Inflammatory macrophage (primary cell): Measurements from ENCODE around the gene INTS7.
A peak's percentile ranks its signal among the peaks of the same experiment; 100 is the strongest.

Experiments
- DNase-seq, 2 donors: peaks; one replicate each; pipeline ENCODE4 v3.0.0-alpha.2; 2020 to 2022

Gene INTS7

DNA sequence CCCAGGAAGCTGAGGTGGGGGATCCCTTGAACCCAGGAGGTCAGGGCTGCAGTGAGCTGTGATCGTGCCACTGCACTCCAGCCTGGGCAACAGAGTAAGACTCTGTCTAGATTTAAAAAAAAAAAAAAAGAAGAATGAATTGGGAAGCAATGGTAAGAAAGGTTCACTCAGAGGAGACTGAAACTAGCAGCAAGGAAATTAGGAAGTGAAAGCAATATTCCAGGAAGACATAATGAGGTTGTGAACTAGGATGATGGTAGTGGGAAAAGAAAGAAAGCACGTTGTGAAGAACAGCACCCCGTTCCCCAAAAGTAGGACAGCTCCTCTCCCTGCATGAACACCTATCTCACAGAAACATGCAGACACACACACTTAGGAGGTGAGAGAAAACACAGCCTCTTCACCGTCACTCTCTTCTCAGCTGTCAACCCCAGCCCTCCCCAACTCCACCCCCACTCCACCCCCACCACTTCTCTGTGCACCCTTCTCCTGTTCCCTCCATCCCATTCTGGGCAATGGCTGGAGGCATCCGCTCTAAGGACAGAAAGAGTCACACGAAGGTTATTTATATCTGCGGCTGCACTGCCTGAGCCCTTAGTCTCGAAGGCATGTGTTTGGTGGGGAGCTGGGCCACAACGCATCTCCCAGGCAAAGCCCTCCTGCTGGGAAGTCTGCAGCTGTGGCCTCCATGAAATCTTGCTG lies 103.0 kb downstream of the INTS7 start:
- DNase-seq: peak in 1 of 2 donors; percentile 29

DNA sequence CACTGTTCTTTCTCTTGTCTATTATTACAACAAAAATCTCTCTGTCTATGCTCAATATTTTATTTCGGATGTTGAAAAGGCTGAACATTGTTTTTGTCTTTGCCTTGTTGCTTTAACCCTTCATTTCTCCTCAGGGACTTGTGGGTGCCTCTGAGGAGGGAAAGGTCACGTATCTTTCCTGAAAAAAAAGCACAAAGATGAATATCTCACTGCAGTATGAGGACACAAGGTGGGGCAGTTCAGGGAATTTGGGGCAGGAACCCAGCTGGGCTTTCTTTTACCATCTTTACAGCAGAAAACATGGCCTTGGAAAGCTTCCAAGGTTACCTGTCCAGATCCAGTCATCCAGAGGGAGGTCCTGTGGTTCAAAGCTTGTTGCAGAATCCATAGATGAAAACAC lies 105.7 kb downstream of the INTS7 start:
- no peak for DNase-seq

DNA sequence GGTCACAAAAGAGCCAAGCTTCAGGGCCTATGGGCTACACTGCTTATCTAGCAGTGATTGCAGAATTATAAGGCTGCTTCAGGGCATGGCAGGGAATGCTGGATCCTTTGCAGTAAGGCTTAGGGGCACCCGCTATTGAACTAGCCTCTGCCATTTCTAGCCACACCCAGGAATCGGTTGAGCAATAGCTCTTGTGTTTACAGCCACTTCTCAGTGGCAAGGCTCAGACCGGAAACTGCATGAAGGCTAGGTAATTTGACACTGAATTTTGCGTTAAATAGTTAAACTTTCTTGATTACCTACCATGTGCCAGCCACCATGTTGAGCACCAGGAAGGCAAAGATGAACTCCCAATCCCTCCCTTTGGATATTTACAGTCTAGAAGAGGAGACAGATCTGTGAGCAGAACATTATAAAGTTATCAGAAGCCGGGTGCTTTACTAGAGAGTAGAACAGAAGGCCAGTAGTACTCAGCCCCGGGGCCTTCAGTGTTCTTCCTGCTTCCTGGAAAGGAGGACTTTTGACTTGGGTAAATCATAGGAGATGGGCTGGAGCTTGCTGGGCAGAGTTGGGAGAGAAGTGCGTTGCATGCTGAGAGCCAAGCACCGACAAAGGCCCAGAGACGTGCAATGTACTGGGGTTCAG lies 106.2 kb downstream of the INTS7 start:
- peak; percentile 56 to 72 for DNase-seq

GRCh38 chr1:211928290-211928801 lies 107.0 kb downstream of the INTS7 start:
- DNase-seq: peak; percentile 49 to 63

DNA sequence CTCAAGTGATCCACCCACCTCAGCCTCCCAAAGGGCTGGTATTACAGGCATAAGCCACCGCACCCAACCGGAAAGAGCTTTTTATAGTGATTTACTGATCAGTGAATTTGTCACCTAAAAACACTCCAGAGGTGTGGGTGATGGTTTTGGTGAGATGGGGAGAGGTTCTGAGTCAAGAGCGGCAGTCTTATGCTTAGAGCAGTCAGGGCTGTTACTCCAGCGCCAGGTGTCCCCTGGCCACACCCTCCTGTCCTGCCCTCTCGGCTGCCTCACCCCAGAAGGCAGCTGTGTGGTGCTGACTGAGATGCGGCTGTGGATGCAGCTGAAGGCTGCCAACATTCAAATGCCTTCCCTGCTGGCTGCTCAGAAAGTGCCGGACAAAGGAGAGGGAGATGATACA lies 110.3 kb downstream of the INTS7 start:
- DNase-seq: no peak

DNA sequence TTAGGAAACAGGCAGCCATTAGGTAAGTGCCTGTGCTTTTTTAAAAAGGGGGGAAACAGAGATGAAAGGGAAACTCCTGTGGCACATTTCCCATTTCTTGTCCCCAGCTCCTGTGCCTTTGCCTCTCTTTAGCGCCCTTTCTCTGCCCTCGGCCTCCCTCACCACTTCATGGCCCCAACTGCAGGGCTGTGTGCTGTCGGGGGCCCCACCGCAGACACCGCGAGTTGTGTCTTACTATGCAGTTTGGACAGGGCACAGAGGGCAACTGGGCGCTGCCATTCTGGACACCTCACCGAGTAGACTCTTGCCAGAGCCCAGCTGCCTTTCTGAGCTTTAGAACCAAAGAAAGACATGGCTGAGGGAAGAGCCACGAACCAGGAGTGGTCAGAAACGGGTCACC lies 111.1 kb downstream of the INTS7 start:
- no peak for DNase-seq

DNA sequence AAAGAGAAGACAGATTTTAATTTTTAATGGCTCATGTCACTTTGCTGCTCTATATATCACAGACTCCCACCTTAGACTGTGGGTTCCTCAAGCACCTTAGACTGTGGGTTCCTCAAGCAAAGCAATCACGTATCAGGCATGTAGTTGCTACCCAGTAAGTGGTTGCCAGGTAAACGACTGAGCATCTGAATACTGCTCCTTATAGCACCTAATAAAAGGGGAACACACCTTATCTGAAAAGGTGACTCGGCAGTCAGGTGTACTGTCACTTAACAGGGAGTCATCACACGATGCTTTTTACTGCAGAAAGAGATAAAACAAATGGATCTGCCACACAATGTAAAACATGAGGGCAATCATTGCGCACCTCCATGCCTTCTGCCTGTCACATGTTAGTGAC lies 112.3 kb downstream of the INTS7 start:
- no peak for DNase-seq

GRCh38 chr1:211921579-211922095 lies 113.7 kb downstream of the INTS7 start:
- no peak for DNase-seq

GRCh38 chr1:211920602-211921226 lies 114.6 kb downstream of the INTS7 start:
- no peak for DNase-seq

DNA sequence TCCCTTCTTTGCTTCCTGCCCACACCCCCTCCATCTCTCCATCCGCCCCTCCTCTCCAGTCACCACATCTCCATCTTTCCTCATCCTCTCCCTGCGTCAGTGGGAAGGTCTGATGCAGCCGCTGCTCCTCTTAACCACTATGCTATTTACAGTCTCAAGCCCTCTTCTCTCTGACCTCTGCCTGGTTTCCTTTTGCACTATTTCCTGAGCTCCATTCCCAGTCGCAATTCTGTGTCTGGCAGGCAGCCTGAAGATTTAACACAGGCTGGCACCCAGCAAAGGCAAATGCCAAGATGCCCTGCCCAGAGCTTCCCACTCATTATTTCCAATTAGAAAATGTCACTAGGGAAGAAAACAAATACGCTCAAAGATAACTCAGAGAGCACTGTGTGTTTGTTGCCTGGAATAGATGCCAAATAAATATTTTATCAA lies 115.2 kb downstream of the INTS7 start:
- no peak for DNase-seq

GRCh38 chr1:211918843-211919414 lies 116.4 kb downstream of the INTS7 start:
- no peak for DNase-seq

DNA sequence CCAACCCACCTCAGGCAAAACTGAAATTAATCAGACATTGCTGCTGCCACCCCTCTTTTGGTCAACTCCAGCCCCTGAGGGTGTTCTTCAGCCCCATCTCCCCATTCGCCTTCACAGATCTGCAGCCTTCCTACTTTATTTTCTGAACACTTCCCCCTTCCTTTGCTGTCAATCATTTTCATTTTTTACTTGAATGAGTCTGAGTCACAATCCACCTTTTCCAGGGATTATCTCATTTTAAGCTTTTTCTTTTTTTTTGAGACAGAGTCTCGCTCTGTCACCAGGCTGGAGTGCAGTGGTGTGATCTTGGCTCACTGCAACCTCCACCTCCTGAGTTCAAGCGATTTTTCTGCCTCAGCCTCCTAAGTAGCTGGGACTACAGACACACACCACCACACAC lies 118.9 kb downstream of the INTS7 start:
- peak in 1 of 2 donors; percentile 36 for DNase-seq

- DNase-seq: no peak
Observed at GRCh38 chr1:211915924-211916323, 119.4 kb downstream of the INTS7 start.

DNA sequence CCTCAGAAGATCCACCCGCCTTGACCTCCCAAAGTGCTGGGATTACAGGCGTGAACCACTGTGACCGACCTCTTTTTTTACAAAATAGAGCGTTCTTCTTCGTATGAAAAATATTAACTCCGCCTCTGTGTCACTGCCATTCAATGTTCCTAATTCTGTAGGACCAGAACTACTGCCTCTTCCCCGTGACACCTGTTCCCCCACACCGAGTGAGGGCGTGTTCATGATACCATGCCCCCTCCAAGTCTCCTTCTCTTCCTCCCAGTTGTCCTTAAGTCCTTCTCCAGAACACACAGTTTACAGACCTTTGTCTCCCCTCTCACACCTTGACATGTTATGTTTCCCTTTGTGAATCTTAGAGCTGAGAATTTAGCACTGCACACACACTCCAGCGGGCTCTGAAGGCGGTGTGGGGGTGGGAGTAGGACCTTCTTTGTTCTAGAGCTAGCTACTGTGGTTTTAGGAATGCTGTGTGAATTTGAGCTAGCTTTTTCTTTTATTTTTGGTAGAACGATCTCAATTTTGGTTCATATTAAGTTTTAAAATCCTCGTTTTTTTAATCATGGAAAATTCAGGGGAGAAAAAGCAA lies 122.4 kb downstream of the INTS7 start:
- DNase-seq: no peak

- DNase-seq: no peak
Observed at GRCh38 chr1:211912038-211912437, 123.3 kb downstream of the INTS7 start.

DNA sequence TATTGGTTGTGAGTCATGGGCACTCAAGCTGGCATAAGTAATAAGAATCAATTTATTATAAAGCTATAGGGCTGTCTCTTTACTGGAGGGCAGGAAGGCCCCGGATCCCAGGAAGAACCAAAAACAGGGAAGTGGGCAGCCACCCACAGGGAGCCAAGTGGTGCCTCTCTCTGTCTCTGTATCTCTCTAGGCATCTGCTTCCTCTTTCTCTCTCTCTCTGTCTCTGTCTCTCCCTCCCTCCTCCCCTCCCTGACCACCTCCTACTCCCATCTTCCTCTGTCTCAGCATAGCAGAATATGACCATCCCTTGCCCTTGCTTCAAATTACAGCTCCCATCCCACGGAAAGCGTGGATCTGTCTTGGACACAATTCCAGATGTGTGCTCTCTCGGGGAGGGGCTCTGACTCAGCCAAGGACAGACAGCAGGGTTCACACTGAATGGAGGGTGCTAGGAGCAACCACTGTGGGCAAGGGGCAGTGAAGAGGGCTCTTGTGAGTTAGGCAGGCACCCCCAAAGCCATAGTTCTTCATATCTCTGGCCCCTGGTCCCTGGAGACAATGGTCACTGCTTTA lies 124.4 kb downstream of the INTS7 start:
- peak; percentile 58 to 63 for DNase-seq

DNA sequence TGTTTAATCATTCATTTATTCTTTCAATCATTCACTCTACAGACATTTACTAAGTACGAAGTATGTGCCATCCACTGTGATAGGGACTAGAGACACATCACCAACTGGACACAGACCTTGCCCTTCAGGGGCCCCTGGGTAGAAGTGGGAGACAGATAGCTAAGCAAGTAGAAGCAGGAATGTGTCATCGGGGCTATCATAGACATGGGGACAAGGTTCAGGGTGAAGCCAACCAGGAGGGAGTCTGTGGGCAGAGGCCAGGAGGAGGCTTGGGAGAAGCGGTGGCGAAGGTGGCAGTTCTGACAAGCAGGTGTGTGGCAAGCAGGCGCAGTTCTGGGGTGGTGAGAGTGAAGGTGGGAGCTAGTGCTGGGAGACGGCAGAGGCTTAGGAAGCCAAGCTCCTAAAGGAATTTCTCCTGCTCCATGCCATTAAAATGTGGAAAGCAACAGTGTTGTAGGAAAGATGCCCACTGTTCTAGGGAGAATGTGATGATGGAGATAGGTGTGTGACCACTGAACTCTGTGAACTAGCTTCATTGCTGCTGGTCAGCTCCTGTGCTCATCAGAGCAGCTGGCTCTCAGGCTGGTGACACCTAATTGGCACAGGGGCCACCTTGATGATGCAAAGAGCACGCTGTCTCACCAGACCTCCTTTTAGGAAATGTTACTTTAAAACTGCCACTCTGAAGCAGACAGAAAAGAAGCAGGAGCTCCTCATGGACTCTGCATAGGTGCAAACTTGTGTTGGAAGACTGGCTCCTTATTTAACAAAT lies 125.1 kb downstream of the INTS7 start:
- DNase-seq: no peak

DNA sequence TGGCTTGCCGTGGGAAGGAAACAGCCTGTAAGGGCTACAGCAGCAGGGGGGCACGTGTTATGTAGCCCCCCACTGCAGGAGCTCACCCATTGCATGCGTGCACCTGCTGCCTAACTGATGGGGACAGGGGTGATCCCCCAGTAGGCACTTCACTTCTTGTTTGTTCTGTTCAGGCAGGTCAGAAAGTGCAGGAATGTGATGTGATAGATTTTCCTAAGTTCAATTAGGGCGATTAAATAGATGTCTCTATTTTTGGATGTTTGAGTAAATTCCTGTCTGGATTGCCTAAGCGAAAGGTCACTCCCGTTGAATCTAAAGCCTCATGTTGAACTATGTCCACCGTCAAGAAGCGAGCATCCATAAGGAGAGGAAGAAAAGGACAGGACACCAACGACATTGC lies 126.0 kb downstream of the INTS7 start:
- no peak for DNase-seq

GRCh38 chr1:211908951-211909350 lies 126.4 kb downstream of the INTS7 start:
- no peak for DNase-seq

DNA sequence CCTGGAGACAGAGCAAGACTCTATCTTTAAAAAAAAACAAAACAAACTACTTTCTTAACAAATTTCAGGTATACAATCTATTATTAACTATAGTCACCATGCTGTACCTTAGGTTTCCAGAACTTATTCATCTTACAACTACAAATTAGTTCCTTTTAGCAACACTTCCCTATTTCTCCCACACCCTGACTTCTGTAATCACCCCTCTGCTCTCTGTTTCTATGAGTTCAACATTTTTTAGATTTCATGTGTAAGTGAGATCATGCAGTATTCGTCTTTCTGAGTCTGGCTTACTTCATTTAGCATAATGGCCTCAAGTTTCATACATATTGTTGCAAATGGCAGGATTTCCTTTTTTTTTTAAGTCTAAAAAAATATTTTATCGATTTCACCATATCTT lies 126.9 kb downstream of the INTS7 start:
- peak; percentile 83 to 96 for DNase-seq

- DNase-seq: peak; percentile 39 to 55
Observed at GRCh38 chr1:211903490-211904245, 131.7 kb downstream of the INTS7 start.
